NB4 (cell line): ENCODE measurements around the gene ALDOB.

Source experiments
- CTCF ChIP-seq: IDR thresholded peaks from one replicate; pipeline ENCODE4 v1.5.1; 2012; ENCODE audit warnings: low read depth, low read length
- MYC ChIP-seq: IDR thresholded peaks from 2 replicates; pipeline ENCODE4 v1.6.1; 2011; ENCODE audit warnings: low read depth, low read length
- POLR2A ChIP-seq: IDR thresholded peaks from 2 replicates; pipeline ENCODE4 v1.6.1; 2011; ENCODE audit warnings: mild to moderate bottlenecking; ENCODE audit not compliant: insufficient read length; ENCODE audit errors: extremely low read depth
- TF ChIP-seq, protein P1 (sequence below): IDR thresholded peaks from 2 replicates; pipeline ENCODE4 v1.6.1; 2011; ENCODE audit warnings: low read depth, low read length

- TF ChIP-seq CTCF (no peak), POLR2A (no peak), MYC (no peak)
- TF ChIP-seq, protein P1, sequence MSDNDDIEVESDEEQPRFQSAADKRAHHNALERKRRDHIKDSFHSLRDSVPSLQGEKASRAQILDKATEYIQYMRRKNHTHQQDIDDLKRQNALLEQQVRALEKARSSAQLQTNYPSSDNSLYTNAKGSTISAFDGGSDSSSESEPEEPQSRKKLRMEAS: no peak
Measured at GRCh38 chr9:101449071-101449721, 13.6 kb upstream of the ALDOB start.
